IMR-90 (cell line): ENCODE results near the gene SARDH. TPM values are rescaled to one million over a fixed set of nuclear protein-coding genes. Genes with fewer than 3 reads are reported as not detected.

Source experiments
- ATAC-seq: fragments of 200-7000 bp; cut with Tn5 transposase; 2 replicates; pipeline ENCODE4 v1.9.1; 2020; ENCODE audit warnings: low read depth, mild to moderate bottlenecking, moderate library complexity
- BruUV-seq: library from RNA; stranded (reverse); fragments of 400-500 nt; replicated peaks from 2 replicates; lab custom pipeline; 2021; lab: Mats Ljungman, UMichigan
- CTCF ChIA-PET: fragments of 300-600 bp; formaldehyde crosslinking; extraction: SDS; loops from one replicate; lab custom pipeline; 2021; ENCODE audit warnings: antibody characterized with exemption; lab: Yijun Ruan, JAX
- POLR2A ChIA-PET: fragments of 300-600 bp; sonication (Branson Sonifier 250); formaldehyde crosslinking; loops from one replicate; lab custom pipeline; 2022; ENCODE audit warnings: antibody characterized with exemption; ENCODE audit not compliant: unreplicated experiment; lab: Charles Lee
- DNase-seq: peaks from one replicate; pipeline ENCODE4 v3.0.0; 2013
- H2AFZ ChIP-seq: replicated peaks from 2 replicates; pipeline ENCODE3; 2013; ENCODE audit warnings: low read length, mild to moderate bottlenecking; ENCODE audit not compliant: poor library complexity
- H2AK5ac ChIP-seq: 2 replicates; pipeline ENCODE4 v1.6.1; 2013; ENCODE audit warnings: low read depth, low read length, inconsistent platforms
- H2AK9ac ChIP-seq: replicated peaks from 2 replicates; pipeline ENCODE3; 2013; ENCODE audit warnings: mild to moderate bottlenecking, low read depth, low read length, moderate library complexity; ENCODE audit not compliant: poor library complexity
- H2BK120ac ChIP-seq: 2 replicates; pipeline ENCODE4 v1.6.1; 2013; ENCODE audit warnings: low read depth, low read length, inconsistent platforms
- H2BK15ac ChIP-seq: 3 replicates; pipeline ENCODE4 v1.6.1; 2013; ENCODE audit warnings: low read depth, low read length, inconsistent platforms
- H2BK20ac ChIP-seq: 2 replicates; pipeline ENCODE4 v1.6.1; 2013; ENCODE audit warnings: low read depth, mild to moderate bottlenecking, inconsistent platforms, low read length, moderate library complexity
- H2BK5ac ChIP-seq: 2 replicates; pipeline ENCODE4 v1.6.1; 2013; ENCODE audit warnings: mild to moderate bottlenecking, low read depth, low read length, inconsistent platforms; ENCODE audit not compliant: poor library complexity, severe bottlenecking
- H3K14ac ChIP-seq: replicated peaks from 2 replicates; pipeline ENCODE4 v1.6.1; 2013; ENCODE audit warnings: low read depth, low read length, inconsistent platforms
- H3K18ac ChIP-seq: 2 replicates; pipeline ENCODE4 v1.6.1; 2013; ENCODE audit warnings: low read depth, low read length, control low read depth
- H3K23ac ChIP-seq: 2 replicates; pipeline ENCODE4 v1.6.1; 2013; ENCODE audit warnings: low read depth, low read length, inconsistent platforms
- H3K27ac ChIP-seq: 2 replicates; pipeline ENCODE4 v1.5.1; 2013; ENCODE audit warnings: mild to moderate bottlenecking, control low read depth, low read length; ENCODE audit not compliant: insufficient read depth
- H3K27me3 ChIP-seq: 2 replicates; pipeline ENCODE4 v1.6.1; 2013; ENCODE audit warnings: low read length; ENCODE audit not compliant: control insufficient read depth, insufficient read depth
- H3K36me3 ChIP-seq: 2 replicates; pipeline ENCODE4 v1.6.1; 2013; ENCODE audit warnings: low read length, mixed read lengths; ENCODE audit not compliant: control insufficient read depth, insufficient read depth
- H3K4ac ChIP-seq: 2 replicates; pipeline ENCODE4 v1.6.1; 2013; ENCODE audit warnings: low read depth, low read length, inconsistent platforms
- H3K4me1 ChIP-seq: 2 replicates; pipeline ENCODE4 v1.6.1; 2013; ENCODE audit warnings: low read length, mixed read lengths; ENCODE audit not compliant: control insufficient read depth, insufficient read depth
- H3K4me2 ChIP-seq: 2 replicates; pipeline ENCODE4 v1.6.1; 2013; ENCODE audit warnings: low read depth, mild to moderate bottlenecking, control low read depth, low read length, moderate library complexity
- H3K4me3 ChIP-seq: 2 replicates; pipeline ENCODE4 v1.5.1; 2013; ENCODE audit warnings: low read depth, mild to moderate bottlenecking, control low read depth, low read length, moderate library complexity; ENCODE audit not compliant: insufficient read depth
- H3K56ac ChIP-seq: 2 replicates; pipeline ENCODE4 v1.6.1; 2013; ENCODE audit warnings: low read length, inconsistent platforms; ENCODE audit not compliant: insufficient read depth; ENCODE audit errors: extremely low read depth
- H3K79me1 ChIP-seq, 2 experiments: 2 replicates each; pipeline ENCODE4 v1.6.1; 2013; ENCODE audit warnings: low read length in 2 of 2, inconsistent platforms in 1 of 2, low read depth in 1 of 2
- H3K9ac ChIP-seq: 2 replicates; pipeline ENCODE4 v1.6.1; 2013; ENCODE audit warnings: low read depth, low read length, control low read depth
- H3K9me1 ChIP-seq: 2 replicates; pipeline ENCODE4 v1.6.1; 2013; ENCODE audit warnings: low read length, inconsistent platforms; ENCODE audit not compliant: insufficient read depth
- H3K9me3 ChIP-seq: 2 replicates; pipeline ENCODE4 v1.6.1; 2013; ENCODE audit warnings: low read length; ENCODE audit not compliant: control insufficient read depth, insufficient read depth
- H4K20me1 ChIP-seq: 2 replicates; pipeline ENCODE4 v1.6.1; 2013; ENCODE audit warnings: low read length, inconsistent platforms; ENCODE audit not compliant: insufficient read depth
- H4K5ac ChIP-seq: 2 replicates; pipeline ENCODE4 v1.6.1; 2013; ENCODE audit warnings: mild to moderate bottlenecking, low read depth, low read length, control low read depth
- H4K8ac ChIP-seq, 2 experiments: 2 replicates each; pipeline ENCODE4 v1.6.1; 2013; ENCODE audit warnings: low read depth in 2 of 2, low read length in 2 of 2, control low read depth in 1 of 2, inconsistent platforms in 1 of 2
- H4K91ac ChIP-seq: 2 replicates; pipeline ENCODE4 v1.6.1; 2013; ENCODE audit warnings: low read depth, low read length, inconsistent platforms; ENCODE audit not compliant: insufficient read depth
- BHLHE40 ChIP-seq: fragments of 150-350 bp; IDR thresholded peaks from 2 replicates; pipeline ENCODE4 v1.6.1; 2016; ENCODE audit warnings: mild to moderate bottlenecking, low read depth, low read length
- CEBPB ChIP-seq: IDR thresholded peaks from 2 replicates; pipeline ENCODE4 v1.6.1; 2012; ENCODE audit warnings: low read depth, low read length, improper control_type of control experiment
- CHD1 ChIP-seq: IDR thresholded peaks from 2 replicates; pipeline ENCODE4 v1.6.1; 2012; ENCODE audit warnings: low read depth, low read length, improper control_type of control experiment
- FOS ChIP-seq: fragments of 150-350 bp; IDR thresholded peaks from 2 replicates; pipeline ENCODE4 v1.6.1; 2016; ENCODE audit warnings: low read depth, low read length
- MAFK ChIP-seq: IDR thresholded peaks from 2 replicates; pipeline ENCODE4 v1.6.1; 2012; ENCODE audit warnings: low read depth, low read length, improper control_type of control experiment
- MAZ ChIP-seq: IDR thresholded peaks from 2 replicates; pipeline ENCODE4 v1.6.1; 2012; ENCODE audit warnings: low read depth, mild to moderate bottlenecking, low read length, improper control_type of control experiment, moderate library complexity, borderline replicate concordance
- MXI1 ChIP-seq: IDR thresholded peaks from 2 replicates; pipeline ENCODE4 v1.6.1; 2012; ENCODE audit warnings: low read depth, mild to moderate bottlenecking, low read length, moderate library complexity, borderline replicate concordance
- NFE2L2 ChIP-seq: fragments of 150-350 bp; IDR thresholded peaks from 2 replicates; pipeline ENCODE4 v1.6.1; 2016; ENCODE audit warnings: low read depth, mild to moderate bottlenecking, low read length
- POLR2A ChIP-seq: IDR thresholded peaks from 2 replicates; pipeline ENCODE4 v1.6.1; 2012; ENCODE audit warnings: mild to moderate bottlenecking, low read depth, low read length
- RAD21 ChIP-seq: IDR thresholded peaks from 2 replicates; pipeline ENCODE4 v1.6.1; 2012; ENCODE audit warnings: low read length, improper control_type of control experiment
- RCOR1 ChIP-seq: IDR thresholded peaks from 2 replicates; pipeline ENCODE4 v1.6.1; 2012; ENCODE audit warnings: mild to moderate bottlenecking, low read length, improper control_type of control experiment; ENCODE audit not compliant: insufficient replicate concordance
- RFX5 ChIP-seq: IDR thresholded peaks from 2 replicates; pipeline ENCODE4 v1.8.0; 2012; ENCODE audit warnings: low read depth, mild to moderate bottlenecking, low read length, moderate library complexity
- SMC3 ChIP-seq: fragments of 150-350 bp; IDR thresholded peaks from 2 replicates; pipeline ENCODE4 v1.6.1; 2016; ENCODE audit warnings: low read depth, mild to moderate bottlenecking, antibody characterized with exemption, low read length, moderate library complexity
- WGBS, 2 experiments: methylation state at CpG; one replicate each; pipeline versions ENCODE4 v1.1.5 to v1.1.7; 2013; ENCODE audit warnings: missing lambda C conversion rate in 2 of 2; ENCODE audit not compliant: insufficient read length in 1 of 2; ENCODE audit errors: extremely low coverage in 2 of 2; 5-methylcytosine and 5-hydroxymethylcytosine counted together
- dilution Hi-C: fragments of 300-500 bp; cut with HindIII; formaldehyde crosslinking; loops from one replicate; pipeline ENCODE4 v1.14.3; 2018; ENCODE audit warnings: low sequenced_read_pairs; ENCODE audit not compliant: unreplicated experiment
- in situ Hi-C: fragments of 300-500 bp; cut with MboI; formaldehyde crosslinking; loops from 3 replicates; pipeline ENCODE4 v1.14.3; 2019; ENCODE audit warnings: low sequenced_read_pairs, inconsistent platforms, mixed read lengths
- intact Hi-C: fragments of 100-400 bp; cut with micrococcal nuclease; formaldehyde crosslinking; loops from 2 replicates; pipeline ENCODE4 v1.10.0; 2022
- polyA plus RNA-seq, 3 experiments: library from polyadenylated mRNA; depleted of rRNA; stranded (reverse); fragments of >200 nt; gene quantifications; 2 replicates each; pipeline ENCODE4 v1.2.3, GENCODE V29; 2012; ENCODE audit warnings: low replicate concordance in 1 of 3
- total RNA-seq: library from RNA; depleted of rRNA; stranded (reverse); fragments of >200 nt; gene quantifications from 2 replicates; pipeline ENCODE4 v1.2.3, GENCODE V29; 2012
- TF ChIP-seq, protein P1 (sequence below): conservative IDR thresholded peaks from 2 replicates; pipeline ENCODE4 v1.5.1; 2012; ENCODE audit warnings: mild to moderate bottlenecking, low read depth, low read length, improper control_type of control experiment
- TF ChIP-seq, protein P2 (sequence below): fragments of 150-350 bp; IDR thresholded peaks from 2 replicates; pipeline ENCODE4 v1.6.1; 2017; ENCODE audit warnings: mild to moderate bottlenecking, antibody characterized with exemption, low read length, low read depth
- TF ChIP-seq, protein P3 (sequence below): fragments of 150-350 bp; IDR thresholded peaks from 2 replicates; pipeline ENCODE4 v1.6.1; 2016; ENCODE audit warnings: low read depth, mild to moderate bottlenecking, low read length, moderate library complexity, borderline replicate concordance

SARDH gene
- total and polyA plus RNA-seq, 2 of the 4 experiments (the other 2 are of a cell fraction): 5.0 to 7.5 TPM

DNA sequence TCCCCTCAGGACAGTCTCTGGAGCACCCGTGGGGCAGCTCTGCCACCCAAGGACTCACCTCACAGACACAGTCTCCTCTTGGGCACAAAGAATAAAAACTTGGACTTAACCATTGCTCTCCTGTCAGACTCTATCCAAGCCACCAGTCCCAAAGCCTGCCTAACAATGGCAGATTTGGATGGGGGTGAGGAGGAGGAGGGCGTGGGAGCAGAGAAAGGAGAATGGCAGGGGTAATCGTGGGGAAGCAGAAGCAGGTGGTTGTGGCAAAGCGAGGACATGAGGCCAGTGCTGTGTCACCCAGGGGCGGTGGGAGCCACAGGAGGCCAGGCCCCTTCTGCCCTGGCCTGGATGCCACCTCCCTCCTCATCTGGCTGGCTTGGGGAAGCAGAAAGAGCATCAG, 123.5 kb downstream of the SARDH start:
- H4K5ac ChIP-seq: no peak overlapping the region
- no peak overlapping the region for H3K4me3 ChIP-seq
- H3K36me3 ChIP-seq: no peaks in the 10 kb centered on the region
- no peak overlapping the region for H2BK120ac ChIP-seq
- H3K79me1 ChIP-seq: no peaks in the 10 kb centered on the region
- no peak overlapping the region for H2BK5ac ChIP-seq
- no peak overlapping the region for H2AK5ac ChIP-seq
- no peaks in the 10 kb centered on the region for H3K9me3 ChIP-seq
- H3K27me3 ChIP-seq: peaks cover 53% of the 10 kb centered on the region
- TF ChIP-seq, protein P1, sequence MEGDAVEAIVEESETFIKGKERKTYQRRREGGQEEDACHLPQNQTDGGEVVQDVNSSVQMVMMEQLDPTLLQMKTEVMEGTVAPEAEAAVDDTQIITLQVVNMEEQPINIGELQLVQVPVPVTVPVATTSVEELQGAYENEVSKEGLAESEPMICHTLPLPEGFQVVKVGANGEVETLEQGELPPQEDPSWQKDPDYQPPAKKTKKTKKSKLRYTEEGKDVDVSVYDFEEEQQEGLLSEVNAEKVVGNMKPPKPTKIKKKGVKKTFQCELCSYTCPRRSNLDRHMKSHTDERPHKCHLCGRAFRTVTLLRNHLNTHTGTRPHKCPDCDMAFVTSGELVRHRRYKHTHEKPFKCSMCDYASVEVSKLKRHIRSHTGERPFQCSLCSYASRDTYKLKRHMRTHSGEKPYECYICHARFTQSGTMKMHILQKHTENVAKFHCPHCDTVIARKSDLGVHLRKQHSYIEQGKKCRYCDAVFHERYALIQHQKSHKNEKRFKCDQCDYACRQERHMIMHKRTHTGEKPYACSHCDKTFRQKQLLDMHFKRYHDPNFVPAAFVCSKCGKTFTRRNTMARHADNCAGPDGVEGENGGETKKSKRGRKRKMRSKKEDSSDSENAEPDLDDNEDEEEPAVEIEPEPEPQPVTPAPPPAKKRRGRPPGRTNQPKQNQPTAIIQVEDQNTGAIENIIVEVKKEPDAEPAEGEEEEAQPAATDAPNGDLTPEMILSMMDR: no peak
- TF ChIP-seq MAZ: no peak
- no peak for TF ChIP-seq SMC3
- no peak for TF ChIP-seq NFE2L2
- no peak for TF ChIP-seq RAD21
- no peak for TF ChIP-seq CHD1
- no peak for TF ChIP-seq FOS
- TF ChIP-seq MXI1: no peak
- TF ChIP-seq BHLHE40: no peak
- TF ChIP-seq, protein P2, sequence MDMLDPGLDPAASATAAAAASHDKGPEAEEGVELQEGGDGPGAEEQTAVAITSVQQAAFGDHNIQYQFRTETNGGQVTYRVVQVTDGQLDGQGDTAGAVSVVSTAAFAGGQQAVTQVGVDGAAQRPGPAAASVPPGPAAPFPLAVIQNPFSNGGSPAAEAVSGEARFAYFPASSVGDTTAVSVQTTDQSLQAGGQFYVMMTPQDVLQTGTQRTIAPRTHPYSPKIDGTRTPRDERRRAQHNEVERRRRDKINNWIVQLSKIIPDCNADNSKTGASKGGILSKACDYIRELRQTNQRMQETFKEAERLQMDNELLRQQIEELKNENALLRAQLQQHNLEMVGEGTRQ: no peak
- TF ChIP-seq MAFK: no peak
- no peak for TF ChIP-seq RCOR1
- no peak for TF ChIP-seq RFX5
- no peak for TF ChIP-seq CEBPB
- TF ChIP-seq, protein P3, sequence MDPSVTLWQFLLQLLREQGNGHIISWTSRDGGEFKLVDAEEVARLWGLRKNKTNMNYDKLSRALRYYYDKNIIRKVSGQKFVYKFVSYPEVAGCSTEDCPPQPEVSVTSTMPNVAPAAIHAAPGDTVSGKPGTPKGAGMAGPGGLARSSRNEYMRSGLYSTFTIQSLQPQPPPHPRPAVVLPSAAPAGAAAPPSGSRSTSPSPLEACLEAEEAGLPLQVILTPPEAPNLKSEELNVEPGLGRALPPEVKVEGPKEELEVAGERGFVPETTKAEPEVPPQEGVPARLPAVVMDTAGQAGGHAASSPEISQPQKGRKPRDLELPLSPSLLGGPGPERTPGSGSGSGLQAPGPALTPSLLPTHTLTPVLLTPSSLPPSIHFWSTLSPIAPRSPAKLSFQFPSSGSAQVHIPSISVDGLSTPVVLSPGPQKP: no peak
- no peak for TF ChIP-seq POLR2A
- H4K8ac ChIP-seq: no peak overlapping the region
- DNase-seq: no peak
- ChIA-PET CTCF (no interaction called here), POLR2A (no interaction called here)
- in situ Hi-C loops (no loop called here), intact Hi-C loops (no loop called here), dilution Hi-C loops (no loop called here)
- no peak overlapping the region for H4K91ac ChIP-seq
- H2AK9ac ChIP-seq: no peak overlapping the region
- H2BK20ac ChIP-seq: no peak overlapping the region
- no TSS peak for BruUV-seq
- H4K20me1 ChIP-seq: no peaks in the 10 kb centered on the region
- no peak overlapping the region for H2BK15ac ChIP-seq
- H3K18ac ChIP-seq: no peak overlapping the region
- H2AFZ ChIP-seq: no peak overlapping the region
- H3K23ac ChIP-seq: no peak overlapping the region
- no peaks in the 10 kb centered on the region for H3K9me1 ChIP-seq
- H3K9ac ChIP-seq: no peak overlapping the region
- H3K14ac ChIP-seq: no peak overlapping the region
- H3K56ac ChIP-seq: no peak overlapping the region
- no peak overlapping the region for H3K27ac ChIP-seq
- H3K4ac ChIP-seq: no peak overlapping the region
- H3K4me1 ChIP-seq: no peaks in the 10 kb centered on the region
- no peak for ATAC-seq
- WGBS, 2 experiments: no CpG with 5 or more reads among the region's 5 CpGs
- H3K4me2 ChIP-seq: no peak overlapping the region
